Thyroid gland (tissue), 4 donors: Measurements from ENCODE around the gene PTPRT.

ENCODE experiments used
- CTCF ChIP-seq, 6 experiments: fragments of 200-600 bp in 3 of 6; fragments of 450-650 bp in 3 of 6; sonication (generic) in 3 of 6; IDR thresholded peaks; one replicate each; pipeline ENCODE4 v1.5.1; 2016 to 2019; ENCODE audit warnings: antibody characterized with exemption in 6 of 6, mild to moderate bottlenecking in 2 of 6, inconsistent platforms in 1 of 6, moderate library complexity in 1 of 6
- POLR2A ChIP-seq, 2 donors: fragments of 450-650 bp; IDR thresholded peaks; one replicate each; pipeline ENCODE4 v1.6.1; 2017; ENCODE audit warnings: antibody characterized with exemption in 2 of 2, mild to moderate bottlenecking in 2 of 2, moderate library complexity in 1 of 2

DNA sequence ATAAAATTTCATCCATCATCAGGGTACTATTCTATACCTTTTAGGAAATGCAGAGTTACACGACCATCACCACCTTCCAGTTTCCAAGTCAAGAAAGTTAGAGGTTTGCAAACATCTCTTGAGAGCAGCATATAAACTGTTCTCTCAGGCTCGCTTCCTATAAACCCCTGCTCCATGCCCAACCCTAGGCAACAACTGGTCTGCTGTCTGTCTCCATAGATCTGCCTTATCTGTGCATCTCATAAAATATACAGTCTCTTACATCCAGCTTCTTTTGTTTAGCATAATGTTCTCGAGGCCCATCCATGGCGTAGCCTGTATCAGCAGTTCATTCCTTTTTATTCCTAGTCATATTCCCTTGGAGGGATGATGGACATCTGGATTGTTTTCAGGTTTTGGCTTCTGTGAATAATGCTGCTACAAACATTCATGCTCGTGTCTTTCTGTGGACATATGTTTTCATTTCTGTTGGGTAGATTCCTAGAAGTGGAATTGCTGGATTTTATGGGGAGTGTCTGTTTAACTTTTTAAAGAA is 6.1 kb downstream of the PTPRT start:
- TF ChIP-seq CTCF (IDR thresholded peaks at IDR 0.05) (no peak), POLR2A (IDR thresholded peaks at IDR 0.05) (no peak)
